ENCODE measurements around the gene OPALIN. TPM values are rescaled to one million over a fixed set of nuclear protein-coding genes. Genes with fewer than 3 reads are reported as not detected.

The OPALIN gene
- total and polyA plus RNA-seq, 10 of the 15 experiments (the other 5 are each of a cell fraction or from before 2014, with no cell fraction given) = not detected

DNA sequence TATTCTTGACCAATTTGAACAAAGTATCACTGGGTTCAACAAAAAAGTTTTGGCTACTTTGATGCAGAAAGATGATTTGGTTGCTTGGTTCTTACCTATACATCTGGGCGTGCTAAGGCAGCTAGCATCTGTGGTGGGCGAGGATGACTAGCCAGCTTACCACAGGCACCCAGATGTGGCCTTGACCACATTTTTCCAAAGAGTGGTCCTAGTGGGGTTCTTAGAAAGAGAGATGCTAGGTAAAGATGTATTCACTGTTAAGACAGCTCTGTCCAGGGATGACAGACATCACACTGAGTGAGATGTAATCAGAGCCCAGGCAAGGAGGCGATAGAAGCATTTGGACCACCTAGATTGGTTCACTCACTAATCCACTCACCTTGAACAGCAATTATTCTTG, 53.8 kb downstream of the OPALIN start:
- ATAC-seq (no peak), FAIRE-seq (no peak), DNase-seq (ENCODE audit: low read depth, low spot score) (no peak)
- ChIA-PET POLR2A (interaction anchor here (0.8 kb wide), 1 partner anchor 31 kb away, joined by 3 read pairs; no protein-coding TSS in a partner anchor), CTCF (interaction anchor here (0.7 to 3.4 kb wide), 4 partner anchors 11 to 112 kb away, joined by 3 to 24 read pairs (median 3); no protein-coding TSS in a partner anchor), SMC1A (ENCODE audit: uncharacterized antibody, unreplicated experiment) (interaction anchor here (0.8 to 1.2 kb wide), 2 partner anchors 13 to 83 kb away, joined by 3 read pairs; no protein-coding TSS in a partner anchor), RAD21 (ENCODE audit: unreplicated experiment) (no interaction called here)
- Histone ChIP-seq H3K4me2 (ENCODE audit: control insufficient read depth, insufficient read depth) (no peak overlapping the region), H2AFZ (ENCODE audit: control insufficient read depth, low read depth, low read length) (no peak overlapping the region), H3K4me1 (ENCODE audit: control insufficient read depth, insufficient read depth, low read length) (no peaks in the 10 kb centered on the region), H3K4me3 (no peak overlapping the region), H3K36me3 (ENCODE audit: control insufficient read depth in 2 of 2, insufficient read depth in 2 of 2, low read length in 1 of 2) (no peaks in the 10 kb centered on the region), H3K27ac (ENCODE audit: control insufficient read depth, insufficient read depth) (no peak overlapping the region), H3K79me2 (ENCODE audit: control insufficient read depth, insufficient read depth, low read length) (no peaks in the 10 kb centered on the region), H3K27me3 (replicated peaks in 1 of 2; ENCODE audit: control insufficient read depth in 2 of 2, insufficient read depth in 2 of 2, low read length in 1 of 2) (peaks cover 0 to 2% of the 10 kb centered on the region in 2 experiments; a peak in 1 of 4 replicates), H3K9me3 (replicated peaks; ENCODE audit: control insufficient read depth, insufficient read depth, low read length) (no peaks in the 10 kb centered on the region), H4K20me1 (ENCODE audit: control insufficient read depth, insufficient read depth) (no peaks in the 10 kb centered on the region), H3K9ac (ENCODE audit: control insufficient read depth, insufficient read depth, low read length) (no peak overlapping the region)
- 86% methylated on average over 3 of the region's 3 CpGs for WGBS (ENCODE audit: insufficient coverage, insufficient replicate concordance, low lambda C conversion rate, missing lambda C conversion rate)
- in situ Hi-C loops (cut with MboI) (no loop called here), intact Hi-C loops (cut with micrococcal nuclease; ENCODE audit: unreplicated experiment) (no loop called here)
- TF ChIP-seq TCF3 (IDR thresholded peaks at IDR 0.05; ENCODE audit: borderline replicate concordance, insufficient read depth, low read depth, low read length) (no peak), LARP7 (IDR thresholded peaks at IDR 0.05) (no peak), ZNF622 (IDR thresholded peaks at IDR 0.05) (no peak), FOXK2 (IDR thresholded peaks at IDR 0.05) (no peak), ESRRA (IDR thresholded peaks at IDR 0.05; ENCODE audit: low read length) (no peak), KLF5 (IDR thresholded peaks at IDR 0.05; ENCODE audit: partially characterized antibody) (no peak)
- TF ChIP-seq, protein P1, sequence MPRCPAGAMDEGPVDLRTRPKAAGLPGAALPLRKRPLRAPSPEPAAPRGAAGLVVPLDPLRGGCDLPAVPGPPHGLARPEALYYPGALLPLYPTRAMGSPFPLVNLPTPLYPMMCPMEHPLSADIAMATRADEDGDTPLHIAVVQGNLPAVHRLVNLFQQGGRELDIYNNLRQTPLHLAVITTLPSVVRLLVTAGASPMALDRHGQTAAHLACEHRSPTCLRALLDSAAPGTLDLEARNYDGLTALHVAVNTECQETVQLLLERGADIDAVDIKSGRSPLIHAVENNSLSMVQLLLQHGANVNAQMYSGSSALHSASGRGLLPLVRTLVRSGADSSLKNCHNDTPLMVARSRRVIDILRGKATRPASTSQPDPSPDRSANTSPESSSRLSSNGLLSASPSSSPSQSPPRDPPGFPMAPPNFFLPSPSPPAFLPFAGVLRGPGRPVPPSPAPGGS (IDR thresholded peaks at IDR 0.05; ENCODE audit: borderline replicate concordance, insufficient read depth, low read depth, low read length, poor library complexity, severe bottlenecking) = no peak
- TF ChIP-seq, protein P2, sequence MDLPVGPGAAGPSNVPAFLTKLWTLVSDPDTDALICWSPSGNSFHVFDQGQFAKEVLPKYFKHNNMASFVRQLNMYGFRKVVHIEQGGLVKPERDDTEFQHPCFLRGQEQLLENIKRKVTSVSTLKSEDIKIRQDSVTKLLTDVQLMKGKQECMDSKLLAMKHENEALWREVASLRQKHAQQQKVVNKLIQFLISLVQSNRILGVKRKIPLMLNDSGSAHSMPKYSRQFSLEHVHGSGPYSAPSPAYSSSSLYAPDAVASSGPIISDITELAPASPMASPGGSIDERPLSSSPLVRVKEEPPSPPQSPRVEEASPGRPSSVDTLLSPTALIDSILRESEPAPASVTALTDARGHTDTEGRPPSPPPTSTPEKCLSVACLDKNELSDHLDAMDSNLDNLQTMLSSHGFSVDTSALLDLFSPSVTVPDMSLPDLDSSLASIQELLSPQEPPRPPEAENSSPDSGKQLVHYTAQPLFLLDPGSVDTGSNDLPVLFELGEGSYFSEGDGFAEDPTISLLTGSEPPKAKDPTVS (IDR thresholded peaks at IDR 0.05; ENCODE audit: low read depth, low read length) = no peak
- no TSS peak for BruUV-seq (replicated peaks)

All from GM12878 (cell line).